ENCODE data around the gene MAD1L1.

- no peak for TF ChIP-seq CTCF (IDR thresholded peaks at IDR 0.05)
- no peak for TF ChIP-seq POLR2A (IDR thresholded peaks at IDR 0.05)
- TF ChIP-seq POLR2AphosphoS5 (IDR thresholded peaks at IDR 0.05): no peak
- TF ChIP-seq EP300 (IDR thresholded peaks at IDR 0.05): no peak
Observed at GRCh38 chr7:1842321-1843221, 390.2 kb downstream of the MAD1L1 start.
